Measurements from ENCODE around the gene RASL12.

GRCh38 chr15:65081758-65082157 lies 14.0 kb upstream of the RASL12 start:
- TF ChIP-seq, protein P1, sequence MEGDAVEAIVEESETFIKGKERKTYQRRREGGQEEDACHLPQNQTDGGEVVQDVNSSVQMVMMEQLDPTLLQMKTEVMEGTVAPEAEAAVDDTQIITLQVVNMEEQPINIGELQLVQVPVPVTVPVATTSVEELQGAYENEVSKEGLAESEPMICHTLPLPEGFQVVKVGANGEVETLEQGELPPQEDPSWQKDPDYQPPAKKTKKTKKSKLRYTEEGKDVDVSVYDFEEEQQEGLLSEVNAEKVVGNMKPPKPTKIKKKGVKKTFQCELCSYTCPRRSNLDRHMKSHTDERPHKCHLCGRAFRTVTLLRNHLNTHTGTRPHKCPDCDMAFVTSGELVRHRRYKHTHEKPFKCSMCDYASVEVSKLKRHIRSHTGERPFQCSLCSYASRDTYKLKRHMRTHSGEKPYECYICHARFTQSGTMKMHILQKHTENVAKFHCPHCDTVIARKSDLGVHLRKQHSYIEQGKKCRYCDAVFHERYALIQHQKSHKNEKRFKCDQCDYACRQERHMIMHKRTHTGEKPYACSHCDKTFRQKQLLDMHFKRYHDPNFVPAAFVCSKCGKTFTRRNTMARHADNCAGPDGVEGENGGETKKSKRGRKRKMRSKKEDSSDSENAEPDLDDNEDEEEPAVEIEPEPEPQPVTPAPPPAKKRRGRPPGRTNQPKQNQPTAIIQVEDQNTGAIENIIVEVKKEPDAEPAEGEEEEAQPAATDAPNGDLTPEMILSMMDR (IDR thresholded peaks at IDR 0.05) = no peak
- no peak for TF ChIP-seq POLR2AphosphoS5 (IDR thresholded peaks at IDR 0.05)

Data from sigmoid colon (tissue), 4 donors.